B cell (primary cell): ENCODE data around the gene LONRF2. TPM values are rescaled to one million over a fixed set of nuclear protein-coding genes. Genes with fewer than 3 reads are reported as not detected.

Source experiments
- ATAC-seq: fragments of 200-7000 bp; cut with Tn5 transposase; one replicate; pipeline ENCODE4 v1.10.0; 2021; ENCODE audit warnings: low read depth, mild to moderate bottlenecking, moderate number of reproducible peaks, moderate library complexity
- CTCF ChIA-PET: fragments of 350-600 bp; sonication (Branson Sonifier 250); formaldehyde crosslinking; loops from one replicate; lab custom pipeline; 2021; ENCODE audit warnings: antibody characterized with exemption, inconsistent platforms; lab: Charles Lee
- POLR2A ChIA-PET: fragments of 350-600 bp; sonication (Branson Sonifier 250); formaldehyde crosslinking; loops from one replicate; lab custom pipeline; 2021; ENCODE audit warnings: antibody characterized with exemption; lab: Charles Lee
- DNase-seq: peaks from one replicate; pipeline ENCODE4 v3.0.0; 2013
- H2AFZ ChIP-seq: 2 replicates; pipeline ENCODE4 v1.6.1; 2012; ENCODE audit warnings: mild to moderate bottlenecking, low read depth, low read length; ENCODE audit not compliant: insufficient read depth, poor library complexity, severe bottlenecking
- H3K27ac ChIP-seq, 2 donors: 1 replicate in 1 of 2; 2 replicates in 1 of 2; pipeline ENCODE4 v1.5.1; 2012 to 2013; ENCODE audit warnings: low read length in 2 of 2, mild to moderate bottlenecking in 2 of 2, moderate library complexity in 1 of 2
- H3K27me3 ChIP-seq, 4 experiments: fragments of 200-600 bp in 1 of 4; sonication (generic) in 1 of 4; replicated peaks in 1 of 4; 1 replicate in 2 of 4; 2 replicates in 2 of 4; pipeline versions ENCODE4 v1.6.1 to v1.7.0; 2013 to 2016; ENCODE audit warnings: low read length in 3 of 4, mild to moderate bottlenecking in 2 of 4, mixed read lengths in 1 of 4, moderate library complexity in 1 of 4; ENCODE audit not compliant: insufficient read depth in 4 of 4, control insufficient read depth in 3 of 4; ENCODE audit errors: control extremely low read depth in 1 of 4
- H3K36me3 ChIP-seq, 2 experiments: replicated peaks in 1 of 2; 1 replicate in 1 of 2; 2 replicates in 1 of 2; pipeline versions ENCODE4 v1.6.1 to v1.7.1; 2013; ENCODE audit warnings: low read length in 1 of 2; ENCODE audit not compliant: insufficient read depth in 2 of 2, control insufficient read depth in 1 of 2; ENCODE audit errors: control extremely low read depth in 1 of 2, extremely low read depth in 1 of 2
- H3K4me1 ChIP-seq, 2 donors: fragments of 200-600 bp in 1 of 2; sonication (generic) in 1 of 2; 1 replicate in 1 of 2; 2 replicates in 1 of 2; pipeline versions ENCODE4 v1.5.1 to v1.6.1; 2013 to 2017; ENCODE audit warnings: low read length in 2 of 2; ENCODE audit not compliant: control insufficient read depth in 2 of 2, insufficient read depth in 2 of 2
- H3K4me2 ChIP-seq: replicated peaks from 2 replicates; pipeline ENCODE3; 2012; ENCODE audit warnings: mild to moderate bottlenecking, low read depth, low read length; ENCODE audit not compliant: poor library complexity, severe bottlenecking
- H3K4me3 ChIP-seq, 5 experiments: fragments of 200-600 bp in 1 of 5; sonication (generic) in 1 of 5; 1 replicate in 3 of 5; 2 replicates in 2 of 5; pipeline versions ENCODE4 v1.5.1 to v1.7.0; 2011 to 2016; ENCODE audit warnings: low read length in 4 of 5, mild to moderate bottlenecking in 4 of 5, low read depth in 2 of 5, control low read depth in 1 of 5, moderate library complexity in 1 of 5; ENCODE audit not compliant: insufficient read depth in 1 of 5; ENCODE audit errors: control extremely low read depth in 1 of 5, extremely low read depth in 1 of 5
- H3K79me2 ChIP-seq: fragments of 200-600 bp; sonication (generic); one replicate; pipeline ENCODE4 v1.6.0; 2016; ENCODE audit warnings: low read length; ENCODE audit not compliant: control insufficient read depth, insufficient read depth
- H3K9ac ChIP-seq: fragments of 200-600 bp; sonication (generic); 2 replicates; pipeline ENCODE4 v1.6.1; 2017; ENCODE audit warnings: mild to moderate bottlenecking, low read length, moderate library complexity
- H3K9me3 ChIP-seq, 3 donors: one replicate each; pipeline versions ENCODE4 v1.6.1 to v1.7.1; 2013; ENCODE audit warnings: low read length in 2 of 3; ENCODE audit not compliant: control insufficient read depth in 2 of 3, insufficient read depth in 1 of 3; ENCODE audit errors: control extremely low read depth in 1 of 3
- H4K20me1 ChIP-seq: 2 replicates; pipeline ENCODE4 v1.6.0; 2012; ENCODE audit warnings: mild to moderate bottlenecking, low read length; ENCODE audit not compliant: insufficient read depth, control insufficient read depth, poor library complexity, severe bottlenecking
- H3K27ac Mint-ChIP-seq: one replicate; pipeline ENCODE4 v1.8.0; 2021; ENCODE audit warnings: mixed read lengths
- H3K27me3 Mint-ChIP-seq: one replicate; pipeline ENCODE4 v1.8.0; 2021; ENCODE audit warnings: mixed read lengths
- H3K4me1 Mint-ChIP-seq: one replicate; pipeline ENCODE4 v1.8.0; 2021; ENCODE audit warnings: mixed read lengths
- H3K4me3 Mint-ChIP-seq: one replicate; pipeline ENCODE4 v1.8.0; 2021; ENCODE audit warnings: mixed read lengths
- H3K9me3 Mint-ChIP-seq: one replicate; pipeline ENCODE4 v1.8.0; 2022; ENCODE audit warnings: mixed read lengths; ENCODE audit not compliant: insufficient read depth
- EZH2 ChIP-seq: IDR thresholded peaks from 2 replicates; pipeline ENCODE4 v1.6.1; 2012; ENCODE audit warnings: borderline replicate concordance, low read depth, mild to moderate bottlenecking, moderate library complexity, low read length; ENCODE audit not compliant: insufficient read depth, poor library complexity, severe bottlenecking
- WGBS: methylation state at CpG from one replicate; pipeline ENCODE4 v1.1.5; 2013; ENCODE audit warnings: missing lambda C conversion rate; ENCODE audit not compliant: insufficient coverage; 5-methylcytosine and 5-hydroxymethylcytosine counted together
- intact Hi-C: fragments of 100-400 bp; cut with micrococcal nuclease; formaldehyde crosslinking; loops from one replicate; pipeline ENCODE4 v1.10.0; 2022
- polyA plus RNA-seq: library from polyadenylated mRNA; depleted of rRNA; stranded (reverse); fragments of >200 nt; gene quantifications from 2 replicates; pipeline ENCODE4 v1.2.3, GENCODE V29; 2012
- total RNA-seq, 2 donors: library from RNA; stranded (reverse); fragments of 120-200 nt in 1 of 2; gene quantifications; 1 replicate in 1 of 2; 2 replicates in 1 of 2; pipeline versions ENCODE4 v1.2.3 to v1.2.4, GENCODE V29; 2013 to 2022
- TF ChIP-seq, protein P1 (sequence below): fragments of 200-600 bp; IDR thresholded peaks from one replicate; pipeline ENCODE4 v1.8.0; 2022; ENCODE audit warnings: antibody characterized with exemption, mild to moderate bottlenecking

The LONRF2 gene
- total and polyA plus RNA-seq, 2 donors (not counting 1 experiment from before 2014, with no cell fraction given) = 0.32 TPM; not detected in 1

DNA sequence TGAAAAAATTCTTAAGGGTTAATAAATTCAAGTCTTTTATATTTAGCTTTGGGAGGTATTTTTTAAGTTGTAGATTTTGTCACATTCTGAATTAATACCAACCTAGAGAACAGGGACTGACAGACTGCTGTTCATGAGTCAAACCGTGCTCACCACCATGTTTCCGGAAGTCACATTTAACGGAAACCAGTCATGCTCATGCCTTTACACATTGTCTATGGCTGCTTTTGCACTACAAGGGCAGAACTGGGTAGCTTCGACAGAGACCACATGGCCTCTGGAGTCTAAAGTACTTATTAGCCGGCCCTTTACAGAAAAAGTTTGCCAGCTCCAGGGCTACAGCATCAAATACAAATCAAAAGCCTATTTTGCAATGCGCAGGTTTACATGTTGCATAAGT, 33.3 kb downstream of the LONRF2 start:
- H3K4me2 ChIP-seq = no peak overlapping the region
- no peaks in the 10 kb centered on the region for H3K4me1 Mint-ChIP-seq
- CTCF ChIA-PET = interaction anchor here (0.6 kb wide), 1 partner anchor 176 kb away, joined by 3 read pairs; no protein-coding TSS in a partner anchor
- H3K9me3 Mint-ChIP-seq = no peaks in the 10 kb centered on the region
- no peaks in the 10 kb centered on the region for H4K20me1 ChIP-seq
- no peak overlapping the region for H3K4me3 ChIP-seq
- no peak for DNase-seq
- H3K9me3 ChIP-seq = no peaks in the 10 kb centered on the region
- POLR2A ChIA-PET = no interaction called here
- no peak overlapping the region for H3K9ac ChIP-seq
- H3K27ac Mint-ChIP-seq = no peak overlapping the region
- no peak overlapping the region for H3K27ac ChIP-seq
- no peaks in the 10 kb centered on the region for H3K36me3 ChIP-seq
- WGBS = 81% methylated on average over 5 of the region's 6 CpGs
- no peak overlapping the region for H3K4me3 Mint-ChIP-seq
- no peak for ATAC-seq
- H3K27me3 ChIP-seq = peaks cover 0 to 9% (median 2%) of the 10 kb centered on the region in 4 experiments
- peaks cover 18% of the 10 kb centered on the region for H3K27me3 Mint-ChIP-seq
- no peak overlapping the region for H2AFZ ChIP-seq
- H3K79me2 ChIP-seq = no peaks in the 10 kb centered on the region
- TF ChIP-seq, protein P1, sequence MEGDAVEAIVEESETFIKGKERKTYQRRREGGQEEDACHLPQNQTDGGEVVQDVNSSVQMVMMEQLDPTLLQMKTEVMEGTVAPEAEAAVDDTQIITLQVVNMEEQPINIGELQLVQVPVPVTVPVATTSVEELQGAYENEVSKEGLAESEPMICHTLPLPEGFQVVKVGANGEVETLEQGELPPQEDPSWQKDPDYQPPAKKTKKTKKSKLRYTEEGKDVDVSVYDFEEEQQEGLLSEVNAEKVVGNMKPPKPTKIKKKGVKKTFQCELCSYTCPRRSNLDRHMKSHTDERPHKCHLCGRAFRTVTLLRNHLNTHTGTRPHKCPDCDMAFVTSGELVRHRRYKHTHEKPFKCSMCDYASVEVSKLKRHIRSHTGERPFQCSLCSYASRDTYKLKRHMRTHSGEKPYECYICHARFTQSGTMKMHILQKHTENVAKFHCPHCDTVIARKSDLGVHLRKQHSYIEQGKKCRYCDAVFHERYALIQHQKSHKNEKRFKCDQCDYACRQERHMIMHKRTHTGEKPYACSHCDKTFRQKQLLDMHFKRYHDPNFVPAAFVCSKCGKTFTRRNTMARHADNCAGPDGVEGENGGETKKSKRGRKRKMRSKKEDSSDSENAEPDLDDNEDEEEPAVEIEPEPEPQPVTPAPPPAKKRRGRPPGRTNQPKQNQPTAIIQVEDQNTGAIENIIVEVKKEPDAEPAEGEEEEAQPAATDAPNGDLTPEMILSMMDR = no peak
- TF ChIP-seq EZH2 = no peak
- intact Hi-C loops = no loop called here
- H3K4me1 ChIP-seq = no peaks in the 10 kb centered on the region

DNA sequence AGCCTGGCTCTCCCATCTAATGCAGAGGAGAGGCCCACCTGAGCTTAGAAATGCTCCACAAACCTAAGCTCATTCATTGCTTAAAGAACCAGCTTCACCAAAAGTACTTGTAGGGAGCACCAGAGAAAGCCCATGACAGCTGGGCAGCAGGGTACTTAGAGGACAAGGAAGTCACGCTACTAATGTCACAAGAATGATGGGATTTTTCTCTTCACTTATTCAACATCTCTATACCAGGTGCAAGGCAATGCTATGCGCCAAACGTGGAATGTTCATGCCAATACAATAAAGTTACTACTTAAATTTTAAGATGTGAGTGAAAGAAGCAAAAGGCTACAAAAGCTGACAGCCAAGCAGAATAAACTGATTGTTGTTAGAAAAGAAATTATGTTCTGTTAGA, 36.0 kb downstream of the LONRF2 start:
- no peaks in the 10 kb centered on the region for H3K4me1 ChIP-seq
- intact Hi-C loops = no loop called here
- H2AFZ ChIP-seq = no peak overlapping the region
- H3K4me1 Mint-ChIP-seq = no peaks in the 10 kb centered on the region
- no peak overlapping the region for H3K4me3 Mint-ChIP-seq
- H3K36me3 ChIP-seq = no peaks in the 10 kb centered on the region
- no peak overlapping the region for H3K4me2 ChIP-seq
- DNase-seq (no peak), ATAC-seq (no peak)
- H3K27ac ChIP-seq = no peak overlapping the region
- H3K27me3 ChIP-seq = peaks cover 0 to 12% (median 2%) of the 10 kb centered on the region in 4 experiments
- WGBS = no CpG with 5 or more reads among the region's 3 CpGs
- ChIA-PET CTCF (interaction anchor here (1.0 kb wide), 1 partner anchor 23 kb away, joined by 4 read pairs; no protein-coding TSS in a partner anchor), POLR2A (no interaction called here)
- H4K20me1 ChIP-seq = no peaks in the 10 kb centered on the region
- TF ChIP-seq, protein P1 = no peak
- no peak for TF ChIP-seq EZH2
- H3K9me3 Mint-ChIP-seq = no peaks in the 10 kb centered on the region
- H3K4me3 ChIP-seq = no peak overlapping the region
- no peak overlapping the region for H3K9ac ChIP-seq
- H3K27me3 Mint-ChIP-seq = peaks cover 23% of the 10 kb centered on the region
- no peaks in the 10 kb centered on the region for H3K79me2 ChIP-seq
- H3K9me3 ChIP-seq = no peaks in the 10 kb centered on the region
- no peak overlapping the region for H3K27ac Mint-ChIP-seq
